Karpas-422 (cell line): ENCODE results near the gene NPC2. TPM values are rescaled to one million over a fixed set of nuclear protein-coding genes. Genes with fewer than 3 reads are reported as not detected.
A peak's percentile ranks its signal among the peaks of the same experiment; 100 is the strongest.

Experiments
- DNase-seq: peaks from one replicate; pipeline ENCODE4 v3.0.0-alpha.2; 2015
- H2AFZ ChIP-seq: fragments of 200-600 bp; sonication (generic); 2 replicates; pipeline ENCODE4 v1.6.1; 2014; ENCODE audit warnings: antibody characterized with exemption, low read length, mixed read lengths
- H3K27ac ChIP-seq: fragments of 200-600 bp; sonication (generic); 2 replicates; pipeline ENCODE4 v1.5.1; 2014; ENCODE audit warnings: mild to moderate bottlenecking, low read length, moderate library complexity
- H3K27me3 ChIP-seq: fragments of 200-600 bp; sonication (generic); 2 replicates; pipeline ENCODE4 v1.6.1; 2014; ENCODE audit warnings: low read length, mixed read lengths
- H3K36me3 ChIP-seq: fragments of 200-600 bp; sonication (generic); 2 replicates; pipeline ENCODE4 v1.6.1; 2014; ENCODE audit warnings: low read length, mixed read lengths; ENCODE audit not compliant: insufficient read depth
- H3K4me1 ChIP-seq: fragments of 200-600 bp; sonication (generic); 2 replicates; pipeline ENCODE4 v1.6.1; 2014; ENCODE audit warnings: mild to moderate bottlenecking, low read length, mixed read lengths
- H3K4me2 ChIP-seq: fragments of 200-600 bp; sonication (generic); 2 replicates; pipeline ENCODE4 v1.6.1; 2014; ENCODE audit warnings: low read length, low read depth, mild to moderate bottlenecking; ENCODE audit not compliant: poor library complexity, severe bottlenecking
- H3K4me3 ChIP-seq: fragments of 200-600 bp; sonication (generic); 2 replicates; pipeline ENCODE4 v1.5.1; 2014; ENCODE audit warnings: mild to moderate bottlenecking, antibody characterized with exemption, low read length, mixed read lengths
- H3K79me2 ChIP-seq: fragments of 200-600 bp; sonication (generic); 2 replicates; pipeline ENCODE4 v1.6.1; 2014; ENCODE audit warnings: mild to moderate bottlenecking, low read length, mixed read lengths
- H3K9ac ChIP-seq: fragments of 200-600 bp; sonication (generic); 2 replicates; pipeline ENCODE4 v1.6.0; 2014; ENCODE audit warnings: low read length
- H3K9me2 ChIP-seq: fragments of 200-600 bp; sonication (generic), shearing (Covaris generic); replicated peaks from 2 replicates; pipeline ENCODE4 v1.6.0; 2014; ENCODE audit warnings: mild to moderate bottlenecking, low read length, moderate library complexity; ENCODE audit not compliant: insufficient read depth
- H3K9me3 ChIP-seq: fragments of 300-700, 200-600 bp; sonication (generic); 2 replicates; pipeline ENCODE4 v1.6.1; 2014; ENCODE audit warnings: low read length, mixed read lengths
- H4K20me1 ChIP-seq: fragments of 200-600 bp; sonication (generic); 2 replicates; pipeline ENCODE4 v1.6.1; 2014; ENCODE audit warnings: mild to moderate bottlenecking, antibody characterized with exemption, low read length, low read depth; ENCODE audit not compliant: insufficient read depth
- total RNA-seq: library from RNA; depleted of rRNA; stranded (reverse); fragments of >200 nt; shearing (Covaris generic); gene quantifications from 2 replicates; pipeline ENCODE4 v1.2.3, GENCODE V29; 2014; ENCODE audit warnings: low replicate concordance

Gene NPC2
- total RNA-seq, 1 experiment from 2014 or later: 113 TPM

DNA sequence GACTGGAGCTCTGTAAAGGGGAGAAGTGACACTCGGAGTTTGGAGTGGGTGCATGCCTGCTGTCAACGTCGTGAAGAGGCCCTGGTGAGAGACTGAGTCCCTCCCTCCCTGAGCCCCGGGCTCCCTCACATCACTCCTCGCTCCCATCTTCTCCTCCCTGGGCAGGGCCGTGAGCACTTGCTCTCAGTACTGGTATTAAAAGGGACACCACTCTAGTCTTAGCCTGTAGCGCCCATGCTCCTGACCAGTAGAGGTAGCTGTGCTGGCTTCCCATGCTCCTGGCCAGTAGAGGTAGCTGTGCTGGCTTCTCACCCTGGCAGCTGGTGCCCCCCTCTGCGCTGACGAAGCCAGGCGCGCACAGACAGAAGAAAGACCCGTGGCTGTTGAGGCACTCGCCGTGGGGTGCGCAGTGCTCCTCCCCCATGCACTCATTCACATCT lies 15.2 kb upstream of the NPC2 start:
- Histone ChIP-seq H3K9me2 (no peaks in the 10 kb centered on the region), H3K4me1 (peaks cover 24% of the 10 kb centered on the region), H3K4me3 (no peak overlapping the region), H3K27ac (no peak overlapping the region), H3K4me2 (no peak overlapping the region), H3K79me2 (no peaks in the 10 kb centered on the region), H4K20me1 (no peaks in the 10 kb centered on the region), H3K36me3 (no peaks in the 10 kb centered on the region), H3K9ac (no peak overlapping the region), H3K9me3 (no peaks in the 10 kb centered on the region), H2AFZ (no peak overlapping the region), H3K27me3 (no peaks in the 10 kb centered on the region)
- DNase-seq: no peak

DNA sequence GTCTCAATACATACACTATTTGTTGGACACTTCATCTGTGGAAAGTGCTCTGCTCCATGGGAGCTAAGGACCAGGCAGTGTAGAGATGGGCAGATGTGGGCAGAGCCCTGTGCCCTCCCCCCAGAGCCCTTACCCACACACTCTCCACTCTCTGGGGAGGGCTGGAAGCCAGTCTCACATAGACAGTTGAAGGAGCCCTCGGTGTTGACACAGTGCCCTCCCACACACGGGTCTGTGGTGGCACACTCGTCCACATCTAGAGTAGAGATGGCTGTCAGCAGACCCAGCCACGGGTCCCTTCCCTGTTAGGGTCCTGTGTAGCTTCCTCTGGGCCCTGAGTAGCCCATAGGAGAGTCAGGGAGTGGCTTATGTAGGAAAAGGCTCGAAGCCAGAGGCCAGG lies 14.7 kb upstream of the NPC2 start:
- no peak for DNase-seq
- Histone ChIP-seq H3K79me2 (no peaks in the 10 kb centered on the region), H3K27me3 (no peaks in the 10 kb centered on the region), H3K9ac (no peak overlapping the region), H4K20me1 (no peaks in the 10 kb centered on the region), H2AFZ (no peak overlapping the region), H3K9me3 (no peaks in the 10 kb centered on the region), H3K9me2 (no peaks in the 10 kb centered on the region), H3K27ac (no peak overlapping the region), H3K4me3 (no peak overlapping the region), H3K4me2 (no peak overlapping the region), H3K36me3 (no peaks in the 10 kb centered on the region), H3K4me1 (peaks cover 24% of the 10 kb centered on the region)

DNA sequence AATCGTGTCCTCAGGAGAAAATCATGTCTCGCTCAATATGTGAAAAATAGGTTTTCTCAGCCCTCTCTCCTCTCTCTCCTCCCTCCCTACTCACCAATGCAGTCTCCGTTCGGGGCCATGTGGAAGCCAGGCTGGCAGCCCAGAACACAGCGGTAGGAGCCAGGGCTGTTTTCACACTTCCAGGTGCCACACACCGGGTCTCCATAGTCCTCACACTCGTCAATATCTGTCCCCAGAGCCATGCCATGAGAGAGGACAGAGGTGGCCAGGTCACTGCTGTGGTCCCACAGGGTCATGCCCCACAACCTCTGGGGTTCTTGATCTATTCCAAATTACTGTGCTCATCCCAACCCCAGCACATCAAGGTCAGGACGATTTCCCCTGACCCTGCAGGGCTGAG lies 14.0 kb upstream of the NPC2 start:
- H3K4me3 ChIP-seq: no peak overlapping the region
- H3K4me1 ChIP-seq: peaks cover 24% of the 10 kb centered on the region
- no peaks in the 10 kb centered on the region for H3K9me3 ChIP-seq
- no peaks in the 10 kb centered on the region for H3K9me2 ChIP-seq
- H3K27me3 ChIP-seq: no peaks in the 10 kb centered on the region
- H3K4me2 ChIP-seq: no peak overlapping the region
- peaks cover under 1% of the 10 kb centered on the region; the same call in 1 of the 2 replicates for H4K20me1 ChIP-seq
- no peak overlapping the region for H3K27ac ChIP-seq
- no peak overlapping the region for H2AFZ ChIP-seq
- H3K9ac ChIP-seq: no peak overlapping the region
- H3K79me2 ChIP-seq: no peaks in the 10 kb centered on the region
- no peak for DNase-seq
- H3K36me3 ChIP-seq: no peaks in the 10 kb centered on the region

DNA sequence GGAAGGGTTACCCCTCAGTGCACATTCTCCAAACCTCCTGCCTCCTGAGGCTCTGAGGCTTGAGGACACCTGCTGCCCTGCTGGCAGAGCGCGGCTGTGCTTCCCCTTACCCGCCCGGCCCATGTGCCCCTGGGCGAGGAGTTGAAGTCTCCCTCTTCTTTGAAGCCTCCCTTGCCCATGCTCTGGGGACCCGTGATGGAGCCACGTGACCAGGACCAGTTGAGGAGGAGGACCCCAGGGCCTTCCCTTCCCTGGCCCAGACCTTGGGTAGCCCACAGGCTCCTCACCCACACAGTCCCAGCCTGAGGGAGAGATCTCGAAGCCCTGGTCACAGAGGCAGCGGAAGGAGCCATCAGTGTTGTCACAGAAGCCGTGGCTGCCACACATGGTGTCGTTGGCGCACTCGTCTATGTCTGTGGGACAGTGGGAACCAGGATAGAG lies 13.3 kb upstream of the NPC2 start:
- 0 out of 2 replicates have a peak overlapping the region, but pooled peaks have one; percentile 5 for H3K9ac ChIP-seq
- H3K4me1 ChIP-seq: peaks cover 24% of the 10 kb centered on the region
- no peaks in the 10 kb centered on the region for H3K36me3 ChIP-seq
- peak overlapping the region; percentile 58; the same call in 1 of the 2 replicates for H3K27ac ChIP-seq
- DNase-seq: peak; percentile 74
- H4K20me1 ChIP-seq: peaks cover 3% of the 10 kb centered on the region; the same call in 1 of the 2 replicates
- H3K9me2 ChIP-seq: no peaks in the 10 kb centered on the region
- no peaks in the 10 kb centered on the region for H3K79me2 ChIP-seq
- peak overlapping the region; percentile 46 for H3K4me2 ChIP-seq
- H3K27me3 ChIP-seq: no peaks in the 10 kb centered on the region
- H3K4me3 ChIP-seq: no peak overlapping the region
- H2AFZ ChIP-seq: no peak overlapping the region; the same call in 1 of the 2 replicates
- no peaks in the 10 kb centered on the region for H3K9me3 ChIP-seq

DNA sequence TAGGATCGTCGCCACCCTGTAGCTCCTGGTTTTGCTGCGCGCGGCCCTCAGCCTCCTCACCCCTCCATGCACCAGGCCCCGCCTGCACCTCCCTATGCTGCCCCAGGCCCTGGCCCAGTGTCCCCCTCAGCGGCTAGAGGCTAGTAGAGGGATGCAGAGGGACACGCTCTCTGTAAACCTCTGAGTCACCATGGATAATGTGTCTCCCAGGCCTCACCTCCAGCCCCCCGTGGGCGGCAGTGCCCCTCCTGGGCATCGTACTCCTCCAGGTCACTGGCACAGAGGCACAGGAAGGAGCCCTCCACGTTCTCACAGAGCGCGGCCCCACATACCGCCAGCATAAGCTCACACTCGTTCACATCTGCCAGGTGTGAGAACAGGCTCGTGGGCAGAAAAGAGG lies 12.7 kb upstream of the NPC2 start:
- H3K4me3 ChIP-seq: no peak overlapping the region; the same call in 1 of the 2 replicates
- H3K9me3 ChIP-seq: no peaks in the 10 kb centered on the region
- H3K27ac ChIP-seq: peak overlapping the region; percentile 58
- DNase-seq: no peak
- peaks cover 24% of the 10 kb centered on the region for H3K4me1 ChIP-seq
- H3K9ac ChIP-seq: peak overlapping the region; percentile 40
- no peaks in the 10 kb centered on the region for H3K79me2 ChIP-seq
- H3K36me3 ChIP-seq: no peaks in the 10 kb centered on the region
- H2AFZ ChIP-seq: no peak overlapping the region; the same call in 1 of the 2 replicates
- no peaks in the 10 kb centered on the region for H3K27me3 ChIP-seq
- H3K9me2 ChIP-seq: no peaks in the 10 kb centered on the region
- peaks cover 3% of the 10 kb centered on the region; the same call in 1 of the 2 replicates for H4K20me1 ChIP-seq
- H3K4me2 ChIP-seq: peak overlapping the region; percentile 46

DNA sequence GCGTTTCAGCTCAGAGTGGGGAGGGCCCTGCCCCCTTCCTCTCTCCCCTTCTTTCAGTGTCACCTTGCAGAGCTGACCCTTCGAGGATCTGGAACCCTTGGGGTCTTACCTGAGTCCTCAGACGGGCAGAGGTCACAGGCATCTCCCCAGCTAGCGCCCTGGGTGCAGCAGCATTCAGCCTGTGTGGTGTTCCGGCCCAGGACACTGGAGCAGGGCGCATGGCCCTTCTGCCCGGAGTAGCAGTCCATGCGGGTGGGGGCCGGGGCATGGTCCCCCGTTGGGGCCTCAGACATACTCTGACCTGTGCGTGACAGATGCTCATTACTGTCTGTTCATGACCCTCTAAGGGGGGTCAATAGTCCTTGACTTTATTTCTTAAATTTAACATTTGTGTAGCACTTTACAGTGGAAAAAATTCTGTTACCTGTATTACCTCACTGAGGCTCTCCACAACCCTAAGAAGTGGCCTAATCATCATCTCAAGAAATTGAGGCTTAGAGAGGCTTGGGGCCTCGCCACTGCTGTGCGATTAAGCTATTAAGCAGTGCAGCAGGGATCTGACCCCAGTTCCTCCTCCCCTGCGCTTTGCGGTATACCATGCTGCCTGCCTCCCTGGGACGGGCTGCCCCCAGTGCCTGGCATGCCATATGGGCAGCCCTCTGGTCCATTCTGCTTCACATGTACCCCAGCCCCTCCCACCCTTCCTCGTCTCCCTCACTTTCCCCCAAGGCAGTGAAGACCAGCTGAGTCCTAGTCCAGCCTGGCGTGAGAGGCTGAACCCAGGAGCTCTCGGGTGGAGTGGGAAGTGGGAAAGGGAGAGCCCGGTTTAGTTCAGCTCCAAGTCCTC lies 12.0 kb upstream of the NPC2 start:
- no peak overlapping the region for H3K4me2 ChIP-seq

DNA sequence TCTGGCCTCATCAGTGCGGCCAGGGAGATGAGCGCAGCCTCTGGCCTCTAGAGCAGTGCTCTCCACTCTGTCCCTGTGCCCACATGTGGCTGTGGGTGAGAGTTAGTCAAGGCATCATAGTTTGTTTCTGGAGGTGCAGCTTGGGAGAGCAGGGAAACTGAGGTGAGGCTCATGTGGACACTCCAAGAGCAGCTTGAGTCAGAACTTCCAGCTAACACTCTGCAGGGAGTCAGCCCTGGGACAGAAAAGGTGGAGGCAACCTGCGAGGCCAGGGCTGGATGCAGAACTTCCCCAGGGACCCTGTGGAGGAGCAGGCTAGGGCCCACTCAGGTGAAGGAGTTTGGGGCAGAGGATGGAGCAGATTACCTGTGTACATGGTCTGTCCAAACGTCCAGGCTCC lies 11.3 kb upstream of the NPC2 start:
- Histone ChIP-seq H4K20me1 (peaks cover 3% of the 10 kb centered on the region; the same call in 1 of the 2 replicates), H3K4me3 (no peak overlapping the region), H3K27ac (no peak overlapping the region), H3K4me1 (peaks cover 24% of the 10 kb centered on the region), H3K36me3 (no peaks in the 10 kb centered on the region), H2AFZ (no peak overlapping the region), H3K9ac (no peak overlapping the region), H3K79me2 (no peaks in the 10 kb centered on the region), H3K9me3 (no peaks in the 10 kb centered on the region), H3K27me3 (no peaks in the 10 kb centered on the region), H3K9me2 (no peaks in the 10 kb centered on the region), H3K4me2 (no peak overlapping the region)
- no peak for DNase-seq

More for the DNA sequence above, 12.0 kb upstream of the NPC2 start:
- Histone ChIP-seq H3K27me3 (no peaks in the 10 kb centered on the region), H3K9ac (no peak overlapping the region), H3K4me3 (no peak overlapping the region), H3K4me1 (peaks cover 24% of the 10 kb centered on the region), H2AFZ (no peak overlapping the region), H3K9me3 (no peaks in the 10 kb centered on the region), H3K9me2 (no peaks in the 10 kb centered on the region), H3K79me2 (no peaks in the 10 kb centered on the region), H3K27ac (no peak overlapping the region), H4K20me1 (peaks cover 3% of the 10 kb centered on the region; the same call in 1 of the 2 replicates), H3K36me3 (no peaks in the 10 kb centered on the region)
- no peak for DNase-seq

DNA sequence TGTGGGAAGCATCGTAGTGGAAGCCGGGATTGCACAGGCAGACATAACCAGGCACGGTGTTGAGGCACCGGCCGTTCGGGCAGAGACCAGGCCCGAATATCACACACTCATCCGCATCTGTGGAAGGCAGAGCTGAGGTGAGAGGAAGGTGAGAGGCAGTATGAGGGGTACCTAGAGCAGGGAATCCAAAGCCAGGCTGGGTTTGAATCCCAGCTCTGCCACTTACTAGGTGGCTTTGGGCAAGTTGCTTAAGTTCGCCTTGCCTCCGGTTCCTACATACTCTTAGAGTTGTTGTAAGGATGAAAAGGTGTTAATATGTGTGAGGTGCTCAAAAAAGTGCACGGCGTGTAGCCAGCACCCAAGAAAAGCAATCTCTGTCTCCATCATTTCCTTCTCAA lies 10.8 kb upstream of the NPC2 start:
- H3K27me3 ChIP-seq: no peaks in the 10 kb centered on the region
- no peak overlapping the region for H3K27ac ChIP-seq

More for the DNA sequence above, 10.8 kb upstream of the NPC2 start:
- Histone ChIP-seq H3K36me3 (no peaks in the 10 kb centered on the region), H3K9me3 (no peaks in the 10 kb centered on the region), H3K79me2 (no peaks in the 10 kb centered on the region), H3K9ac (no peak overlapping the region), H3K4me1 (peaks cover 24% of the 10 kb centered on the region), H2AFZ (no peak overlapping the region), H4K20me1 (peaks cover 3% of the 10 kb centered on the region; the same call in 1 of the 2 replicates), H3K4me3 (no peak overlapping the region), H3K4me2 (no peak overlapping the region), H3K9me2 (no peaks in the 10 kb centered on the region)
- DNase-seq: no peak
